ENCODE results near the gene ACP1. TPM values are rescaled to one million over a fixed set of nuclear protein-coding genes. Genes with fewer than 3 reads are reported as not detected.

ACP1 gene
- total and polyA plus RNA-seq, 2 of the 8 experiments (the other 6 are each of a cell fraction or from before 2014, with no cell fraction given), result 115 to 155 TPM

GRCh38 chr2:296354-296753, 31.6 kb downstream of the ACP1 start (continued):
- TF ChIP-seq CHD7 (IDR thresholded peaks at IDR 0.05; ENCODE audit: insufficient replicate concordance, low read length) (no peak), ZNF274 (IDR thresholded peaks at IDR 0.05; ENCODE audit: borderline replicate concordance, extremely low read depth, low read length) (no peak), BRCA1 (IDR thresholded peaks at IDR 0.05; ENCODE audit: low read depth, low read length) (no peak), CTBP2 (IDR thresholded peaks at IDR 0.05; ENCODE audit: borderline replicate concordance, insufficient read depth, insufficient read length, low read length) (no peak), POLR2A (IDR thresholded peaks at IDR 0.05; ENCODE audit: control extremely low read depth in 1 of 2, low read depth in 2 of 2, low read length in 2 of 2) (no peak), USF2 (IDR thresholded peaks at IDR 0.05; ENCODE audit: low read length) (no peak), SRF (IDR thresholded peaks at IDR 0.05; ENCODE audit: low read depth, low read length) (no peak), CEBPB (IDR thresholded peaks at IDR 0.05; ENCODE audit: low read depth, low read length) (no peak), TCF12 (IDR thresholded peaks at IDR 0.05; ENCODE audit: low read depth, low read length) (no peak), CBX5 (IDR thresholded peaks at IDR 0.05; ENCODE audit: low read depth, low read length) (no peak), CREB1 (IDR thresholded peaks at IDR 0.05) (no peak), NRF1 (IDR thresholded peaks at IDR 0.05; ENCODE audit: low read depth, low read length) (no peak), SP1 (IDR thresholded peaks at IDR 0.05; ENCODE audit: low read depth, low read length) (no peak)

Data from H1 (cell line).